HepG2 (cell line): Measurements from ENCODE around the gene EARS2.

Source experiments
- ELF1 ChIP-seq: sonication (generic); formaldehyde crosslinking; IDR thresholded peaks from 2 replicates; pipeline ENCODE4 v1.4.0; 2020; ENCODE audit warnings: missing genetic modification reagents
- FOXM1 ChIP-seq: sonication (generic); formaldehyde crosslinking; IDR thresholded peaks from 2 replicates; pipeline ENCODE4 v1.5.0; 2020; ENCODE audit warnings: missing genetic modification reagents
- HDAC6 ChIP-seq: fragments of 200-600 bp; sonication (generic); IDR thresholded peaks from 2 replicates; pipeline ENCODE4 v1.7.0; 2017; ENCODE audit warnings: mild to moderate bottlenecking, antibody characterized with exemption, low read length, low read depth
- MAFK ChIP-seq, 2 experiments: IDR thresholded peaks in 1 of 2; conservative IDR thresholded peaks in 1 of 2; 2 replicates each; pipeline ENCODE4 v1.6.1; 2011; ENCODE audit warnings: improper control_type of control experiment in 2 of 2, low read length in 2 of 2
- SMC3 ChIP-seq: IDR thresholded peaks from 2 replicates; pipeline ENCODE4 v1.6.1; 2011; ENCODE audit warnings: low read length, improper control_type of control experiment
- TAF1 ChIP-seq: sonication (generic); formaldehyde crosslinking; IDR thresholded peaks from 2 replicates; pipeline ENCODE4 v1.4.0; 2020; ENCODE audit warnings: missing genetic modification reagents
- TF ChIP-seq, protein P1 (sequence below): sonication (generic); formaldehyde crosslinking; IDR thresholded peaks from 2 replicates; pipeline ENCODE4 v1.5.0; 2020; ENCODE audit warnings: mild to moderate bottlenecking, missing genetic modification reagents, moderate library complexity
- TF ChIP-seq, protein P2 (sequence below): IDR thresholded peaks from 2 replicates; pipeline ENCODE4 v1.6.1; 2016; ENCODE audit warnings: control low read depth
- TF ChIP-seq, protein P3 (sequence below), 2 experiments: sonication (generic) in 1 of 2; formaldehyde crosslinking in 1 of 2; IDR thresholded peaks; 2 replicates each; pipeline versions ENCODE4 v1.4.0 to v1.6.1; 2018 to 2020; ENCODE audit warnings: missing genetic modification reagents in 2 of 2, borderline replicate concordance in 1 of 2, low read depth in 1 of 2, mild to moderate bottlenecking in 1 of 2, missing biosample characterization in 1 of 2

DNA sequence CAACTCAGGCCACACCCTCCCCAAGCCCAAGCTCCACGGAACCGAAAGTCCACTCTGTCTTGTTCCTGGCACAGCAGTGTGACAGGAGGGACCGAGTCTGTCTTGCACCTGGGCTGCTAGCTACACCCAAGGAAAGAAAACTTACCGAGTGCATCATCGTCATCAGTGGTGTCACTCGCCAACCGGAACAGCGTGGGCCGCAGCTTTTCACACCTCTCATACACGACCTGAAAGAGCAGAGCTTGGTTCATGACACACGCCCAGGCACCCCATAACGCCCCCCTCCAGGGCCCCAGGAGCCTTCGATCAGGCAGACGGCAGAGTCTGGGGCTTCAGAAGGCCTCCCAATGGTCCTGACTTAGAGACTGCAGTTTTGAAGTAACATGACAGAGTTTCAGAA is 74.4 kb downstream of the EARS2 start:
- TF ChIP-seq, protein P1, sequence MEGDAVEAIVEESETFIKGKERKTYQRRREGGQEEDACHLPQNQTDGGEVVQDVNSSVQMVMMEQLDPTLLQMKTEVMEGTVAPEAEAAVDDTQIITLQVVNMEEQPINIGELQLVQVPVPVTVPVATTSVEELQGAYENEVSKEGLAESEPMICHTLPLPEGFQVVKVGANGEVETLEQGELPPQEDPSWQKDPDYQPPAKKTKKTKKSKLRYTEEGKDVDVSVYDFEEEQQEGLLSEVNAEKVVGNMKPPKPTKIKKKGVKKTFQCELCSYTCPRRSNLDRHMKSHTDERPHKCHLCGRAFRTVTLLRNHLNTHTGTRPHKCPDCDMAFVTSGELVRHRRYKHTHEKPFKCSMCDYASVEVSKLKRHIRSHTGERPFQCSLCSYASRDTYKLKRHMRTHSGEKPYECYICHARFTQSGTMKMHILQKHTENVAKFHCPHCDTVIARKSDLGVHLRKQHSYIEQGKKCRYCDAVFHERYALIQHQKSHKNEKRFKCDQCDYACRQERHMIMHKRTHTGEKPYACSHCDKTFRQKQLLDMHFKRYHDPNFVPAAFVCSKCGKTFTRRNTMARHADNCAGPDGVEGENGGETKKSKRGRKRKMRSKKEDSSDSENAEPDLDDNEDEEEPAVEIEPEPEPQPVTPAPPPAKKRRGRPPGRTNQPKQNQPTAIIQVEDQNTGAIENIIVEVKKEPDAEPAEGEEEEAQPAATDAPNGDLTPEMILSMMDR (CRISPR knock-in tag), result no peak
- TF ChIP-seq HDAC6 (no peak), SMC3 (no peak), ELF1 (no peak), FOXM1 (CRISPR knock-in tag) (no peak), TAF1 (CRISPR knock-in tag) (no peak), MAFK (conservative IDR thresholded peaks at IDR 0.05 in 1 of 2, IDR thresholded peaks at IDR 0.05 in 1 of 2; ENCODE audit: low read length in 2 of 2) (no peak)
- TF ChIP-seq, protein P2, sequence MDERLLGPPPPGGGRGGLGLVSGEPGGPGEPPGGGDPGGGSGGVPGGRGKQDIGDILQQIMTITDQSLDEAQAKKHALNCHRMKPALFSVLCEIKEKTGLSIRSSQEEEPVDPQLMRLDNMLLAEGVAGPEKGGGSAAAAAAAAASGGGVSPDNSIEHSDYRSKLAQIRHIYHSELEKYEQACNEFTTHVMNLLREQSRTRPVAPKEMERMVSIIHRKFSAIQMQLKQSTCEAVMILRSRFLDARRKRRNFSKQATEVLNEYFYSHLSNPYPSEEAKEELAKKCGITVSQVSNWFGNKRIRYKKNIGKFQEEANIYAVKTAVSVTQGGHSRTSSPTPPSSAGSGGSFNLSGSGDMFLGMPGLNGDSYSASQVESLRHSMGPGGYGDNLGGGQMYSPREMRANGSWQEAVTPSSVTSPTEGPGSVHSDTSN, result no peak
- TF ChIP-seq, protein P3, sequence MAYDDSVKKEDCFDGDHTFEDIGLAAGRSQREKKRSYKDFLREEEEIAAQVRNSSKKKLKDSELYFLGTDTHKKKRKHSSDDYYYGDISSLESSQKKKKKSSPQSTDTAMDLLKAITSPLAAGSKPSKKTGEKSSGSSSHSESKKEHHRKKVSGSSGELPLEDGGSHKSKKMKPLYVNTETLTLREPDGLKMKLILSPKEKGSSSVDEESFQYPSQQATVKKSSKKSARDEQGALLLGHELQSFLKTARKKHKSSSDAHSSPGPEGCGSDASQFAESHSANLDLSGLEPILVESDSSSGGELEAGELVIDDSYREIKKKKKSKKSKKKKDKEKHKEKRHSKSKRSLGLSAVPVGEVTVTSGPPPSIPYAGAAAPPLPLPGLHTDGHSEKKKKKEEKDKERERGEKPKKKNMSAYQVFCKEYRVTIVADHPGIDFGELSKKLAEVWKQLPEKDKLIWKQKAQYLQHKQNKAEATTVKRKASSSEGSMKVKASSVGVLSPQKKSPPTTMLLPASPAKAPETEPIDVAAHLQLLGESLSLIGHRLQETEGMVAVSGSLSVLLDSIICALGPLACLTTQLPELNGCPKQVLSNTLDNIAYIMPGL (CRISPR knock-in tag; IDR thresholded peaks at IDR 0.05; ENCODE audit: borderline replicate concordance in 1 of 2, low read depth in 1 of 2), result no peak
